Measurements from ENCODE around the gene ASB13. TPM values are rescaled to one million over a fixed set of nuclear protein-coding genes. Genes with fewer than 3 reads are reported as not detected.
"Not testable (repeated sequence)": the region's sequence is repeated elsewhere in the genome, so short reads cannot be mapped to it uniquely, and the experiment has no call there.

Gene ASB13
- total RNA-seq, 2 experiments from 2014 or later, result 1.9 to 2.9 TPM

DNA sequence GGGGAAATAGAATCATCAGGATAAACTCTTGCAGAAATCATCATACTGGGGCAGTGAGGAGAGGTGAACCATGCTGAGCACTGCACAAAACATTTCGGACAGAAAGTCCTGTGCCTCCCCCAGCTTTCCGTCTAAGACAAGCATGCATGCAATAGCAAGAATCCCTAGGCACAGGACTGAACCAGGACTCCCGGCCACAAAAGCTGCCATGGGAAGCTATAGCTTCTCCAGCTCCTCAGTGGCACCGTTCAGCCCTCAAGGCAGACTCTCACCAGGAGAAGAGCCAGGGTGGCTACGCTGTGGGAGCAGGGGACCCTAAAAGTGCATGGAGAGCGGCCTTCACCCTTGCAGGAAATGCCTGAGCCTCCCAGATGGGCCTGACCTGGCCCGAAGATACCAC is 70.8 kb downstream of the ASB13 start:
- H3K4me3 ChIP-seq (ENCODE audit: low read length), result no peak overlapping the region
- peaks cover 0 to 8% of the 10 kb centered on the region in 2 experiments for H3K9me3 ChIP-seq (ENCODE audit: control insufficient read depth in 1 of 2, insufficient read depth in 1 of 2, low read length in 2 of 2)
- Mint-ChIP-seq H3K27me3 (peaks cover 10% of the 10 kb centered on the region), H3K4me3 (no peak overlapping the region), H3K27ac (no peak overlapping the region), H3K9me3 (no peaks in the 10 kb centered on the region), H3K36me3 (ENCODE audit: low read depth) (no peaks in the 10 kb centered on the region), H3K4me1 (ENCODE audit: low read depth) (peaks cover 16% of the 10 kb centered on the region)
- no peaks in the 10 kb centered on the region for H3K27me3 ChIP-seq (ENCODE audit: control insufficient read depth in 1 of 2, insufficient read depth in 2 of 2, low read length in 2 of 2)
- ChIA-PET CTCF (no interaction called here), POLR2A (interaction anchor here (1.1 to 1.6 kb wide), 2 partner anchors 31 to 148 kb away, joined by 3 read pairs; no protein-coding TSS in a partner anchor)
- peaks cover 6% of the 10 kb centered on the region for H3K4me1 ChIP-seq (ENCODE audit: insufficient read depth, low read length)
- intact Hi-C loops (cut with DNase I, micrococcal nuclease), result no loop called here
- H3K36me3 ChIP-seq (ENCODE audit: insufficient read depth, low read length), result no peaks in the 10 kb centered on the region
- ATAC-seq (ENCODE audit: poor library complexity) (no peak), DNase-seq (no peak)
- no peak overlapping the region for H3K27ac ChIP-seq (ENCODE audit: low read depth in 1 of 2, low read length in 2 of 2)
- TF ChIP-seq, protein P1, sequence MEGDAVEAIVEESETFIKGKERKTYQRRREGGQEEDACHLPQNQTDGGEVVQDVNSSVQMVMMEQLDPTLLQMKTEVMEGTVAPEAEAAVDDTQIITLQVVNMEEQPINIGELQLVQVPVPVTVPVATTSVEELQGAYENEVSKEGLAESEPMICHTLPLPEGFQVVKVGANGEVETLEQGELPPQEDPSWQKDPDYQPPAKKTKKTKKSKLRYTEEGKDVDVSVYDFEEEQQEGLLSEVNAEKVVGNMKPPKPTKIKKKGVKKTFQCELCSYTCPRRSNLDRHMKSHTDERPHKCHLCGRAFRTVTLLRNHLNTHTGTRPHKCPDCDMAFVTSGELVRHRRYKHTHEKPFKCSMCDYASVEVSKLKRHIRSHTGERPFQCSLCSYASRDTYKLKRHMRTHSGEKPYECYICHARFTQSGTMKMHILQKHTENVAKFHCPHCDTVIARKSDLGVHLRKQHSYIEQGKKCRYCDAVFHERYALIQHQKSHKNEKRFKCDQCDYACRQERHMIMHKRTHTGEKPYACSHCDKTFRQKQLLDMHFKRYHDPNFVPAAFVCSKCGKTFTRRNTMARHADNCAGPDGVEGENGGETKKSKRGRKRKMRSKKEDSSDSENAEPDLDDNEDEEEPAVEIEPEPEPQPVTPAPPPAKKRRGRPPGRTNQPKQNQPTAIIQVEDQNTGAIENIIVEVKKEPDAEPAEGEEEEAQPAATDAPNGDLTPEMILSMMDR (IDR thresholded peaks at IDR 0.05), result no peak

DNA sequence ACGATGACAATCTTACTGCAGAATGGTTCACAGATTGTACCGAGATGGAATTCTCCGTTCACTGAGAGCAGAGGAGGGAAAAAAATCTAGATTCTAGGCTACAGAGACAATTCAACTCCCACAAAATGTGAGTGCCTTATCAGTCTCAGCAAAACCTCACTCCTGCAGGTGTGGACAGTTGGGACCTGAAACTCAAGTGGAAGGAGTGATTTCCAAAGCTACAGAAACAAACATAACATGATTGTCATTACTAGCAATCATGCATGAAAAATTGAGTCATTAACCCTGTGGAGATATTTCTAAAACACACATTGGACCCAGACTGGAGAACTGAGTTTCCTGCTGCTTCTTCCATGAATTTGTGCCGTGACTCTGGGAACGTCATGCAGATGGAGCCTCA is 71.3 kb downstream of the ASB13 start:
- CTCF ChIA-PET, result no interaction called here

DNA sequence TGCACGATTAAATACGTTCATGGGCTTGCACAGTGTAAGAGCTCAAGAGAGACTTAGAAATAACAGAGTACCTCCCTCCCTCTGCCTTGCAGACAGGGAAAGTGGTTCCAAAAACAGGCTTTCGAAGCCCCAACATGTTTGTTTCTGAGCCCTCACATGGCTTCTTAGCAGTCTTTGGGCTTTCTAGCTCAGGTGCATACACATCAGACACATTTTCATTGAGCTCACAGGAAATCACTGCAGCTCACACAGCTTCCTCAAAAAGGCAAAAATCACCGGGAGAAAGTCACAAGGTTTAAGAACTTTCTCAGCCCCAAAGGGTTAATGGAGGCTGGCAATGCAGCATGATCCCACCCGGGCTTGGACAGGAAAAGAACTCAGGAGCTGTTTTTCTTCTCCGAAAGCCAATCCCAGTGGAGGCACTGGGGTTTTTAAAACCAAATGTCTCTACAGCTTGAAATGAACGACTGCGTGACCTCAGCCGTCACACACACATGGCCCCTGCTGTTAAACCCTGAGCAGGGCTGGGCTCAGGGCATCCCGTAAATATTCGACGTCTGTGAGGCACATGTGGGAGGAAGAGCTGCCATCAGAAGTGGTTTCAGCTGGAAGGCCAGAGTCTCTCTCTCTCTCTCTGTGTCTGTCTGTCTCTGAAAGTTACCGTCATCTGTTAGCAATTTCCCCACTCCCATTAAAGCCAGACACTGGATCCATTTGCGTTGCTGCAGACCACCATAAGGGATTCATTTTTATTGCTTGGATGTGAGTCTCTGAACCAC is 71.9 kb downstream of the ASB13 start:
- Mint-ChIP-seq H3K27me3 (peaks cover 10% of the 10 kb centered on the region), H3K36me3 (ENCODE audit: low read depth) (no peaks in the 10 kb centered on the region), H3K4me1 (ENCODE audit: low read depth) (peaks cover 20% of the 10 kb centered on the region), H3K4me3 (no peak overlapping the region), H3K9me3 (no peaks in the 10 kb centered on the region), H3K27ac (peak overlapping the region; percentile 28)
- intact Hi-C loops (cut with DNase I, micrococcal nuclease), result no loop called here
- H3K27me3 ChIP-seq (ENCODE audit: control insufficient read depth in 1 of 2, insufficient read depth in 2 of 2, low read length in 2 of 2), result no peaks in the 10 kb centered on the region
- peak; percentile 70 for ATAC-seq (ENCODE audit: poor library complexity)
- CTCF ChIA-PET, result no interaction called here
- peaks cover 11% of the 10 kb centered on the region for H3K4me1 ChIP-seq (ENCODE audit: insufficient read depth, low read length)
- DNase-seq, result peak in 2 of 14 experiments; percentile 4 to 13
- no peak overlapping the region for H3K4me3 ChIP-seq (ENCODE audit: low read length)
- no peak overlapping the region for H3K27ac ChIP-seq (ENCODE audit: low read depth in 1 of 2, low read length in 2 of 2)
- H3K36me3 ChIP-seq (ENCODE audit: insufficient read depth, low read length), result no peaks in the 10 kb centered on the region
- POLR2A ChIA-PET, result interaction anchor here (0.9 to 1.1 kb wide), 3 partner anchors 30 to 148 kb away, joined by 3 to 4 read pairs (median 3); no protein-coding TSS in a partner anchor
- H3K9me3 ChIP-seq (ENCODE audit: control insufficient read depth in 1 of 2, insufficient read depth in 1 of 2, low read length in 2 of 2), result peaks cover 0 to 8% of the 10 kb centered on the region in 2 experiments
- TF ChIP-seq, protein P1 (IDR thresholded peaks at IDR 0.05), result no peak

More for the DNA sequence above, 71.3 kb downstream of the ASB13 start:
- H3K27me3 ChIP-seq (ENCODE audit: control insufficient read depth in 1 of 2, insufficient read depth in 2 of 2, low read length in 2 of 2), result no peaks in the 10 kb centered on the region
- H3K36me3 ChIP-seq (ENCODE audit: insufficient read depth, low read length), result no peaks in the 10 kb centered on the region
- ATAC-seq (ENCODE audit: poor library complexity) (no peak), DNase-seq (no peak)
- Mint-ChIP-seq H3K4me1 (ENCODE audit: low read depth) (peaks cover 16% of the 10 kb centered on the region), H3K4me3 (no peak overlapping the region), H3K27ac (no peak overlapping the region), H3K36me3 (ENCODE audit: low read depth) (no peaks in the 10 kb centered on the region), H3K27me3 (peaks cover 10% of the 10 kb centered on the region), H3K9me3 (no peaks in the 10 kb centered on the region)
- POLR2A ChIA-PET, result interaction anchor here (0.9 to 1.1 kb wide), 3 partner anchors 30 to 149 kb away, joined by 3 to 4 read pairs (median 3); no protein-coding TSS in a partner anchor
- peaks cover 0 to 8% of the 10 kb centered on the region in 2 experiments for H3K9me3 ChIP-seq (ENCODE audit: control insufficient read depth in 1 of 2, insufficient read depth in 1 of 2, low read length in 2 of 2)
- H3K4me3 ChIP-seq (ENCODE audit: low read length), result no peak overlapping the region
- peaks cover 8% of the 10 kb centered on the region for H3K4me1 ChIP-seq (ENCODE audit: insufficient read depth, low read length)
- no peak overlapping the region for H3K27ac ChIP-seq (ENCODE audit: low read depth in 1 of 2, low read length in 2 of 2)
- intact Hi-C loops (cut with DNase I, micrococcal nuclease), result no loop called here
- TF ChIP-seq, protein P1 (IDR thresholded peaks at IDR 0.05), result no peak

DNA sequence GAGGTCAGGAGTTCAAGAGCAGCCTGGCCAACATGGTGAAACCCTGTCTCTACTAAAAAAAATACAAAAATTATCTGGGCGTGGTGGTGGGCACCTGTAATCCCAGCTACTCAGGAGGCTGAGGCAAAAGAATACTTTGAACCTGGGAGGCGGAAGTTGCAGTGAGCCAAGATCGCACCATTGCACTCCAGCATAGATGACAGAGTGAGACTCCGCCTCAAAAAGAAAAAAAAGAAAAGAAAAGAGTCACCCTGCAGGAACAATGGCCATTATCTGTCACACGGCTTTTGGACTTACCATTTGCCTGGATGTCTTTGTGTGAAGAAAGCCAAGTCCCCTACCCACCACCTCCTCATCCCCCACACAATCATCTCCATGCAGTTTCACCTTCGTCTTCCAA is 73.0 kb downstream of the ASB13 start:
- H3K4me3 Mint-ChIP-seq; H3K9me3 ChIP-seq (ENCODE audit: control insufficient read depth in 1 of 2, insufficient read depth in 1 of 2, low read length in 2 of 2); DNase-seq; intact Hi-C loops (cut with DNase I, micrococcal nuclease); H3K36me3 ChIP-seq (ENCODE audit: insufficient read depth, low read length); H3K4me3 ChIP-seq (ENCODE audit: low read length); H3K27me3 ChIP-seq (ENCODE audit: control insufficient read depth in 1 of 2, insufficient read depth in 2 of 2, low read length in 2 of 2); CTCF ChIA-PET; ATAC-seq (ENCODE audit: poor library complexity); H3K36me3 Mint-ChIP-seq (ENCODE audit: low read depth); H3K27ac Mint-ChIP-seq; H3K27ac ChIP-seq (ENCODE audit: low read depth in 1 of 2, low read length in 2 of 2); POLR2A ChIA-PET; H3K9me3 Mint-ChIP-seq: not testable (repeated sequence)
- H3K4me1 ChIP-seq (ENCODE audit: insufficient read depth, low read length), result peaks cover 11% of the 10 kb centered on the region
- H3K4me1 Mint-ChIP-seq (ENCODE audit: low read depth), result peaks cover 21% of the 10 kb centered on the region
- peaks cover 10% of the 10 kb centered on the region for H3K27me3 Mint-ChIP-seq
